Stimulated activated CD8-positive, alpha-beta memory T cell treated with anti-CD3 and anti-CD28 coated beads, Interleukin-7, amount 100 ng/mL, for 1 hour (primary cell): ENCODE data around the gene LRRTM4.
"Not testable (repeated sequence)": the region's sequence is repeated elsewhere in the genome, so short reads cannot be mapped to it uniquely, and the experiment has no call there.

Experiments used
- DNase-seq, 2 donors: peaks; one replicate each; pipeline ENCODE4 v3.0.0-alpha.2; 2020; ENCODE audit warnings: low read depth in 2 of 2

LRRTM4 gene

GRCh38 chr2:77314721-77315120 lies 207.5 kb downstream of the LRRTM4 start:
- DNase-seq: no peak

GRCh38 chr2:77310416-77310815 lies 211.8 kb downstream of the LRRTM4 start:
- no peak for DNase-seq

- no peak for DNase-seq
These were observed 212.5 kb downstream of the LRRTM4 start for GRCh38 chr2:77309725-77310124.

- no peak for DNase-seq
These were observed 220.7 kb downstream of the LRRTM4 start for GRCh38 chr2:77301441-77301840.

- DNase-seq: no peak
These were observed 225.4 kb downstream of the LRRTM4 start for GRCh38 chr2:77296791-77297190.

GRCh38 chr2:77294474-77294873 lies 227.7 kb downstream of the LRRTM4 start:
- DNase-seq: no peak

- DNase-seq: no peak
These were observed 237.8 kb downstream of the LRRTM4 start for GRCh38 chr2:77284353-77284752.

- no peak for DNase-seq
These were observed 250.9 kb downstream of the LRRTM4 start for GRCh38 chr2:77271262-77271661.

- no peak for DNase-seq
These were observed 251.7 kb downstream of the LRRTM4 start for GRCh38 chr2:77270433-77270832.

GRCh38 chr2:77268626-77269025 lies 253.6 kb downstream of the LRRTM4 start:
- DNase-seq: no peak

- no peak for DNase-seq
These were observed 289.2 kb downstream of the LRRTM4 start for GRCh38 chr2:77232909-77233425.

- no peak for DNase-seq
These were observed 293.8 kb downstream of the LRRTM4 start for GRCh38 chr2:77228391-77228790.

- no peak for DNase-seq
These were observed 311.5 kb downstream of the LRRTM4 start for GRCh38 chr2:77210725-77211124.

- no peak for DNase-seq
These were observed 314.8 kb downstream of the LRRTM4 start for GRCh38 chr2:77207331-77207730.

GRCh38 chr2:77201755-77202154 lies 320.4 kb downstream of the LRRTM4 start:
- no peak for DNase-seq

- no peak for DNase-seq
These were observed 322.8 kb downstream of the LRRTM4 start for GRCh38 chr2:77199411-77199810.

- DNase-seq: no peak
These were observed 328.2 kb downstream of the LRRTM4 start for GRCh38 chr2:77193858-77194448.

GRCh38 chr2:77192811-77193289 lies 329.3 kb downstream of the LRRTM4 start:
- DNase-seq: no peak

- no peak for DNase-seq
These were observed 330.5 kb downstream of the LRRTM4 start for GRCh38 chr2:77191665-77192064.

GRCh38 chr2:77190721-77191346 lies 331.3 kb downstream of the LRRTM4 start:
- DNase-seq: no peak

GRCh38 chr2:77185052-77185451 lies 337.1 kb downstream of the LRRTM4 start:
- no peak for DNase-seq

- DNase-seq: no peak
These were observed 342.9 kb downstream of the LRRTM4 start for GRCh38 chr2:77179297-77179696.

- DNase-seq: not testable (repeated sequence)
These were observed 346.9 kb downstream of the LRRTM4 start for GRCh38 chr2:77175266-77175780.
